Naive thymus-derived CD8-positive, alpha-beta T cell (primary cell): ENCODE results near the gene KLHL21. TPM values are rescaled to one million over a fixed set of nuclear protein-coding genes. Genes with fewer than 3 reads are reported as not detected.

ENCODE experiments used
- ATAC-seq, 2 donors: fragments of 150-1000 bp; cut with Tn5 transposase in 1 of 2; sonication (Bioruptor Pico), chemical (Tn5 transposase) in 1 of 2; 1 replicate in 1 of 2; 2 replicates in 1 of 2; pipeline ENCODE4 v1.10.0; 2021; ENCODE audit warnings: mild to moderate bottlenecking in 2 of 2, moderate library complexity in 2 of 2
- POLR2A ChIA-PET: fragments of 350-600 bp; sonication (Branson Sonifier 250); formaldehyde crosslinking; loops from one replicate; lab custom pipeline; 2021; ENCODE audit warnings: antibody characterized with exemption; lab: Charles Lee
- DNase-seq, 10 donors: peaks; one replicate each; pipeline versions ENCODE4 v3.0.0 to v3.0.0-alpha.2; 2020 to 2022
- H3K27ac Mint-ChIP-seq, 10 donors: one replicate each; pipeline ENCODE4 v1.8.0; 2020 to 2022; ENCODE audit warnings: mild to moderate bottlenecking in 10 of 10, mixed read lengths in 10 of 10, moderate library complexity in 4 of 10, inconsistent platforms in 1 of 10
- H3K27me3 Mint-ChIP-seq, 5 donors: one replicate each; pipeline ENCODE4 v1.8.0; 2021 to 2022; ENCODE audit warnings: mixed read lengths in 5 of 5
- H3K36me3 Mint-ChIP-seq, 3 donors: one replicate each; pipeline ENCODE4 v1.8.0; 2020 to 2022; ENCODE audit warnings: mixed read lengths in 3 of 3, mild to moderate bottlenecking in 2 of 3, inconsistent platforms in 1 of 3
- H3K4me1 Mint-ChIP-seq, 4 donors: one replicate each; pipeline ENCODE4 v1.8.0; 2021 to 2022; ENCODE audit warnings: mixed read lengths in 4 of 4
- H3K4me3 Mint-ChIP-seq, 10 donors: one replicate each; pipeline ENCODE4 v1.8.0; 2020 to 2022; ENCODE audit warnings: mild to moderate bottlenecking in 10 of 10, mixed read lengths in 10 of 10, moderate library complexity in 6 of 10, inconsistent platforms in 1 of 10
- H3K9me3 Mint-ChIP-seq, 9 donors: one replicate each; pipeline ENCODE4 v1.8.0; 2020 to 2022; ENCODE audit warnings: mixed read lengths in 9 of 9, mild to moderate bottlenecking in 3 of 9, inconsistent platforms in 1 of 9, moderate library complexity in 1 of 9
- polyA plus RNA-seq, 3 donors: library from polyadenylated mRNA; unstranded; fragments of 300-500 nt; fragmentation: Illumina TruSeq; gene quantifications; one replicate each; pipeline ENCODE4 v1.2.3, GENCODE V29; 2021
- total RNA-seq, 8 experiments: library from RNA in 2 of 8; stranded (reverse) in 2 of 8; gene quantifications; one replicate each; pipeline ENCODE4 v1.2.3 and lab custom pipeline; 2021 to 2026

The KLHL21 gene
- total and polyA plus RNA-seq, 5 experiments from 2014 or later, result 15.7 to 67.7 (median 26.4) TPM

GRCh38 chr1:6580119-6580592, 22.5 kb downstream of the KLHL21 start:
- Mint-ChIP-seq H3K27me3 (no peaks in the 10 kb centered on the region), H3K9me3 (no peaks in the 10 kb centered on the region)
- ATAC-seq, result peak in 1 of 2 donors; percentile 37

GRCh38 chr1:6579374-6580118, 23.1 kb downstream of the KLHL21 start, which contains the start of gene ZBTB48:
Gene ZBTB48, plus strand, starts transcription at chr1:6579994. Its CDS starts 616 bp downstream, at chr1:6580610.
- peak within 1 kb of the TSS; percentile 88 to 99 (median 97) for H3K27ac Mint-ChIP-seq
- no peaks in the 10 kb centered on the region for H3K9me3 Mint-ChIP-seq
- ATAC-seq, result peak; percentile 97 to 98
- peak; percentile 93 to 98 (median 95) for DNase-seq
- H3K27me3 Mint-ChIP-seq, result no peaks in the 10 kb centered on the region
- peak within 1 kb of the TSS; percentile 91 to 99 (median 96) for H3K4me3 Mint-ChIP-seq
- POLR2A ChIA-PET, result interaction anchor here (0.6 to 8.7 kb wide), 13 partner anchors 10 to 1595 kb away, joined by 3 to 145 read pairs (median 6); partner anchors contain the start of genes CAMTA1, KLHL21, NOL9 and PHF13
- H3K36me3 Mint-ChIP-seq, result peaks cover 0 to 4% (median 0%) of the 10 kb centered on the region in 3 donors
- peaks cover 9 to 44% (median 39%) of the 10 kb centered on the region in 4 donors for H3K4me1 Mint-ChIP-seq

More at GRCh38 chr1:6580119-6580592, 22.5 kb downstream of the KLHL21 start:
- peak overlapping the region; percentile 88 to 99 (median 97) for H3K27ac Mint-ChIP-seq
- peak overlapping the region; percentile 91 to 99 (median 96) for H3K4me3 Mint-ChIP-seq
- peak in 1 of 10 donors; percentile 6 for DNase-seq
- POLR2A ChIA-PET, result interaction anchor here (0.6 to 8.7 kb wide), 16 partner anchors 9 to 1595 kb away, joined by 3 to 145 read pairs (median 4); partner anchors contain the start of genes CAMTA1, KLHL21, NOL9 and PHF13
- H3K36me3 Mint-ChIP-seq, result peaks cover 0 to 4% (median 0%) of the 10 kb centered on the region in 3 donors
- H3K4me1 Mint-ChIP-seq, result peaks cover 14 to 50% (median 46%) of the 10 kb centered on the region in 4 donors

- H3K36me3 Mint-ChIP-seq, result peaks cover 0 to 4% (median 0%) of the 10 kb centered on the region in 3 donors
- peak overlapping the region; percentile 91 to 99 (median 96) for H3K4me3 Mint-ChIP-seq
- POLR2A ChIA-PET, result interaction anchor here (1.0 to 8.7 kb wide), 4 partner anchors 23 to 47 kb away, joined by 3 to 145 read pairs (median 11); partner anchors contain the start of genes KLHL21, NOL9, TAS1R1 and THAP3
- no peaks in the 10 kb centered on the region for H3K27me3 Mint-ChIP-seq
- no peaks in the 10 kb centered on the region for H3K9me3 Mint-ChIP-seq
- peaks cover 7 to 41% (median 37%) of the 10 kb centered on the region in 4 donors for H3K4me1 Mint-ChIP-seq
- H3K27ac Mint-ChIP-seq, result peak overlapping the region; percentile 88 to 99 (median 97)
- DNase-seq (no peak), ATAC-seq (no peak)
Measured at GRCh38 chr1:6578624-6579373, 23.9 kb downstream of the KLHL21 start.

GRCh38 chr1:6577831-6578525, 24.7 kb downstream of the KLHL21 start:
- Mint-ChIP-seq H3K4me1 (peaks cover 7 to 41% (median 37%) of the 10 kb centered on the region in 4 donors), H3K4me3 (peak overlapping the region in 2 of 10 donors; percentile 8 to 45), H3K36me3 (peaks cover 0 to 4% (median 0%) of the 10 kb centered on the region in 3 donors), H3K27me3 (no peaks in the 10 kb centered on the region), H3K27ac (peak overlapping the region in 5 of 10 donors; percentile 1 to 99 (median 90)), H3K9me3 (no peaks in the 10 kb centered on the region)
- ATAC-seq (no peak), DNase-seq (no peak)
- POLR2A ChIA-PET, result interaction anchor here (0.8 to 8.7 kb wide), 3 partner anchors 24 to 29 kb away, joined by 3 to 145 read pairs (median 3); partner anchors contain the start of gene KLHL21

- Mint-ChIP-seq H3K9me3 (peaks cover 0 to 2% (median 0%) of the 10 kb centered on the region in 9 donors), H3K27me3 (peaks cover 0 to 1% (median 0%) of the 10 kb centered on the region in 5 donors), H3K4me1 (peaks cover 4 to 12% (median 10%) of the 10 kb centered on the region in 4 donors), H3K4me3 (no peak overlapping the region), H3K36me3 (no peaks in the 10 kb centered on the region), H3K27ac (no peak overlapping the region)
- DNase-seq (no peak), ATAC-seq (no peak)
- POLR2A ChIA-PET, result interaction anchor here (1.0 to 1.3 kb wide), 2 partner anchors 18 to 27 kb away, joined by 4 read pairs; partner anchors contain the start of gene KLHL21
Measured at GRCh38 chr1:6574818-6575217, 27.9 kb downstream of the KLHL21 start.

GRCh38 chr1:6574025-6574620, 28.5 kb downstream of the KLHL21 start:
- no peaks in the 10 kb centered on the region for H3K36me3 Mint-ChIP-seq
- no peak overlapping the region for H3K27ac Mint-ChIP-seq
- peaks cover 0 to 2% (median 0%) of the 10 kb centered on the region in 9 donors for H3K9me3 Mint-ChIP-seq
- POLR2A ChIA-PET, result interaction anchor here (1.0 kb wide), 1 partner anchor 17 kb away, joined by 4 read pairs; no protein-coding TSS in a partner anchor
- peaks cover 0 to 1% (median 0%) of the 10 kb centered on the region in 5 donors for H3K27me3 Mint-ChIP-seq
- DNase-seq (no peak), ATAC-seq (no peak)
- H3K4me3 Mint-ChIP-seq, result no peak overlapping the region
- peaks cover 3 to 6% (median 5%) of the 10 kb centered on the region in 4 donors for H3K4me1 Mint-ChIP-seq

- ATAC-seq (no peak), DNase-seq (no peak)
- peaks cover 0 to 2% (median 0%) of the 10 kb centered on the region in 9 donors for H3K9me3 Mint-ChIP-seq
- peaks cover 0 to 1% (median 0%) of the 10 kb centered on the region in 5 donors for H3K27me3 Mint-ChIP-seq
- POLR2A ChIA-PET, result no interaction called here
- H3K4me1 Mint-ChIP-seq, result peaks cover 0 to 6% (median 0%) of the 10 kb centered on the region in 4 donors
- no peaks in the 10 kb centered on the region for H3K36me3 Mint-ChIP-seq
- H3K27ac Mint-ChIP-seq, result peak overlapping the region in 2 of 10 donors; percentile 40 to 63
- H3K4me3 Mint-ChIP-seq, result no peak overlapping the region
Measured at GRCh38 chr1:6572653-6573383, 29.9 kb downstream of the KLHL21 start.

- H3K4me1 Mint-ChIP-seq, result peaks cover 0 to 6% (median 0%) of the 10 kb centered on the region in 4 donors
- ATAC-seq (no peak), DNase-seq (no peak)
- POLR2A ChIA-PET, result interaction anchor here (0.9 to 1.2 kb wide), 3 partner anchors 10 to 79 kb away, joined by 3 read pairs; no protein-coding TSS in a partner anchor
- H3K27ac Mint-ChIP-seq, result no peak overlapping the region
- peaks cover 0 to 1% (median 0%) of the 10 kb centered on the region in 5 donors for H3K27me3 Mint-ChIP-seq
- no peaks in the 10 kb centered on the region for H3K36me3 Mint-ChIP-seq
- peaks cover 0 to 2% (median 0%) of the 10 kb centered on the region in 9 donors for H3K9me3 Mint-ChIP-seq
- no peak overlapping the region for H3K4me3 Mint-ChIP-seq
Measured at GRCh38 chr1:6570987-6571386, 31.7 kb downstream of the KLHL21 start.

GRCh38 chr1:6570100-6570499, 32.6 kb downstream of the KLHL21 start:
- DNase-seq, result no peak
- ATAC-seq, result no peak
- Mint-ChIP-seq H3K27me3 (peaks cover 0 to 1% (median 0%) of the 10 kb centered on the region in 5 donors), H3K4me1 (peaks cover 0 to 6% (median 0%) of the 10 kb centered on the region in 4 donors), H3K9me3 (peaks cover 0 to 2% (median 0%) of the 10 kb centered on the region in 9 donors), H3K27ac (no peak overlapping the region), H3K36me3 (no peaks in the 10 kb centered on the region), H3K4me3 (no peak overlapping the region)
- POLR2A ChIA-PET, result no interaction called here

- Mint-ChIP-seq H3K36me3 (no peaks in the 10 kb centered on the region), H3K27ac (no peak overlapping the region), H3K4me1 (peaks cover 0 to 6% (median 0%) of the 10 kb centered on the region in 4 donors), H3K27me3 (peaks cover 0 to 1% (median 0%) of the 10 kb centered on the region in 5 donors), H3K9me3 (peaks cover 0 to 2% (median 0%) of the 10 kb centered on the region in 9 donors), H3K4me3 (no peak overlapping the region)
- ATAC-seq (no peak), DNase-seq (no peak)
- POLR2A ChIA-PET, result no interaction called here
Measured at GRCh38 chr1:6569033-6569432, 33.6 kb downstream of the KLHL21 start.
